Measurements from ENCODE around the gene AFAP1L1. TPM values are rescaled to one million over a fixed set of nuclear protein-coding genes. Genes with fewer than 3 reads are reported as not detected.
"Not testable (repeated sequence)": the region's sequence is repeated elsewhere in the genome, so short reads cannot be mapped to it uniquely, and the experiment has no call there.

Gene AFAP1L1
- total RNA-seq, 1 donor from 2014 or later = 3.0 TPM

- no peak for ATAC-seq
Observed at GRCh38 chr5:149375434-149375833, 103.8 kb downstream of the AFAP1L1 start.

DNA sequence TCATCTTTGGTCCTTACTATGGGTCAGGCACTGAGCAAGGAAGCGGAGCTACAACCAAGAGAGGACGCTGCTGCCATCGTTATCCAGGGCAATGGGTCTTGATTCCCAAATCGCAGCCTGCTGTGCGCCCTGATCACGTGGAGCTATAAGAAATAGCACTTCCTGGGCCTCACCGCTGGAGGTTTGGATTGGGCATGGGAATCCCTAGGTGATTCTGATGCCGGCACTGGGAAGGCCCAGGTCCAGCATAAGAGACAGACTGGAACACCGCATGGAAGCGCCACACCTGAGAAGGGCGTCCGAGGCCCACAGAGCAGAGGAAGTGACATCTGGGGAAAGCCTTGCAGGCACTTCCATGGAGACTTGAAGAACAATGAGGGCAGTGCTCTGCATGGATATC lies 104.4 kb downstream of the AFAP1L1 start:
- no peak for ATAC-seq

DNA sequence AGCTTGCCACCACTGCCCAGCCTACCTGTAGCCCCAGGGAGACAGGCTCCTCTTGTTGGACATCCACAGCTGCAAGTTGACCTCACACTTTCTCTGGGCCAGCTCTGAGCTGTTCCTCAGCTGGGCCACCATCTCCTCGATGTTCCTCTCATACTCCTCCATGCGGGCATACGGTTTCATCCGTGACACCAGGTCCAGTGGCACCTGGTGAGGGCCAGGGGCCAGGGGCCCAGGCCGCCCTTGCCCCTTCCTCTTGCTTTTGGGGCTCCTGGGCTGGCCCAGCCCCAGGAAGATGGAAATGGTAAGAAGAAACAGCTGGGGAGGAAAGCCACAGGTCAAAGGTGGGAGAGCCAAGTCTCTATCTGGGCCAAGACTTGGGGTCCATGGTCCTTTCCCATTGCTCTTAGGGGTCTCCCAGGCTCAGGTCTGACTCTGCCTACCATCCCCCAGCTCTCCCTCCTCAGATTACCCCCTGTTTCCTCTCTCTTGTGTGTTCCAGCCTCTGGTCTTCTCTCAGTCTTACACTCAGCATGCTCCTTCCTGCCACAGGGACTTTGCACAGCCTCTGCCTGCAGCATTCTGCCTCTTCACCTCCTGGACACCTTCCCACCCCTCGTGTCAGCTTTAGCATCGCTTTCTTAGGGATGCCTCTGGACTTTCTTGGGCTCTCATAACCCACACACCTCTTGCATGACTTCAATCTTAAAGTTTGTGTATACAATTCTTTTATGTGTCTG lies 105.2 kb downstream of the AFAP1L1 start:
- ATAC-seq = no peak

- ATAC-seq = no peak
Observed at GRCh38 chr5:149378241-149378820, 106.7 kb downstream of the AFAP1L1 start.

DNA sequence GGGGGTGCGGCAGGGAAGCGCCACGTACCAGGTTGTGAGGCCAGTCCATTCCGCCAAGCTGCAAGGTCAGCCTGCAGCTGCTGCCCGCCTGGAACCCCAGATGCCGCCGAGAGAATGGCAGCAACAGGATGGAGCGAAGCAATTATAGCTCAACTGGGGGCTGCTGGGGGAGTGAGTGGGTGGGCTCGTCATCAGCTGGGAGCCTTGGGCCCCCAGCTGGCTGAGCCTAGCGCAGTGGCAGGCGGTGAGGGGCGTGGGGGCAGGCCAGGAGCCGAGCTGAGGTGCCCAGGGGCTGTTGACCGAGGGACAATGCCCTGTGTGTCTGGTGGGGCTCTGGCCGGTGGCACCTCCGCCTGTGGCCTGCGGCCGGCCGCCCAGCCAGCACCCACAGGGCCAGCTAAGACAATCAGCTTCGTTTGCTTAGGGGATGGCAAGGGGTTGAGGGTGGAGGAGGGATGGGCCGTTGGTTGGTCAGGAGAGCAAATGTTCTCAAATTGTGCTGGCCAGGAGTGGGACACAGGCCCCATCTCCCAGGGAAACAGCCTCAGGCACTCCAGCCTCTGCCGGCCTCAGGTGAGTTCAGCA lies 107.6 kb downstream of the AFAP1L1 start, which contains the start of gene IL17B:
TSS of gene IL17B (minus strand) at position 116 of the 585 bp plus-strand sequence. CDS start at position 49, 67 bp downstream.
- no peak for ATAC-seq

GRCh38 chr5:149379818-149380374 lies 108.2 kb downstream of the AFAP1L1 start:
- no peak for ATAC-seq

GRCh38 chr5:149380466-149381121 lies 108.9 kb downstream of the AFAP1L1 start:
- ATAC-seq = no peak

- ATAC-seq = no peak
Observed at GRCh38 chr5:149381261-149381985, 109.8 kb downstream of the AFAP1L1 start.

DNA sequence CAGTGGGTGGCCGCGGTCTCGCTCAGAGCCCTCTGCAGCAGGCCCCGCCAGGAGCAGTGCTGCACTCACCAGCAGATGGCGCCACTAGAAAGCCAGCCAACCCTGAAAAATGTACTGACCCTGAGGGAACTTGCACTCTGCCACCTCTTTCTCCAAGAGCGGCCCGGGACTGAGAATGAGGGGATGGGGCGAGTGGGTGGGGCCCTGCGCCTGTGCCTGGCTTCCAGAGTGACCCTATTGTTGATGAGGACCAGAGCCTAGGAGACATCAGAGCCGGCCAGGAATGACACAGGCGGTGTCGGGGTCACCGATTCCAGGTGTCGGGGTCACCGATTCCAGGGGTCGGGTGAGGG lies 110.3 kb downstream of the AFAP1L1 start:
- peak; percentile 79 for ATAC-seq

DNA sequence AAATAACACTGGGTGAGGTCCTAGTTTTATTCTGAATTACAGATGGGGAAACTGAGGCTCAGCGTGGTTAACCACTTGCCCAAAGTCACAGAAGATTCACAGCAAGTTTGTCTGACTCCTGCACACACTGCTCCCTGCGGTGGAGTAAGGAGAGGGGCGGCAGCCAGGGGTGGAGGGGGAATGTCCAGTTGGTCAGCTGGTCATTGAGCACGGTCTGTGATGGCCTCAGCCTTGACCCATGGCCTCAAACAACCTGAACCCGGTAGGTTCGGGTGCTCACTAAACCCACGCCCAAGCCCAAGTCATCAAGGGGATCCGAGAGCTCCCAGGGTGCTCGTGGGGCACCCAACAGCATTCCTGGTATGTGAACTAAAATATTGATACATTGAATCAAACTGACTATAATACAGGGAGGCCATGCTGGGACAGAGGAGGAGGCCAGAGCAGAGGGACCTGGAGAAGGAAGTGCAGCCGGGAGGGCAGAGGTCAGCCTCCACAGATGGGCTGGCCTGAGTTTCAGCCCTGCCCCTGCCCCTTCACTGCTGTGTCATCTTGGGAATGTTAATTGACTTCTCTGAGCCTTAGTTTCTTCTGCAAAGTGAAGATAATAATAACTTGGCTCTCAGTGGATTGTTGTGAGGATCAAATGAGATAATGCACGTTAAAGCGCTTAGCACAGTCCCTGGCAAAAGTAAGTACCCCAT lies 111.0 kb downstream of the AFAP1L1 start:
- ATAC-seq = no peak

DNA sequence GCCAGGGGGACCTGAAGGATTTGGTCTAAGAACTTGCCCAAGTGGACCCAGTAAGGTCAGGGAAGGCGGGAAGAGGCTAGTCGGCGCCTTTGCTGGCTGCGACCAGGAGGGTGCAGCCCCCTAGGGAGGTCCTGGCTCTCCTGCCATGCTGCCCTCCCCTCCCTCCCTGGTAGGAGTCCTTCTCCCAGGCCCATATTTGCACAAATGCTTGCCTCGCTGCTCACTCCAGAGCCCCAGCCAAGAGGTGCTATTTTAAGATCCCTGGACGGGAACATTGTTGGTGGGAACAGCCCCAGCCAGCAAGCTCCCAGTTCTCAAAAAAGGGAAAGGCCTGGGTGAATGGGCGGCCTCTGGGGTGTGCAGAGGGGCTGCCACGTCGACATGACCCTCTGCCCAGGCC lies 111.7 kb downstream of the AFAP1L1 start:
- ATAC-seq = no peak

- no peak for ATAC-seq
Observed at GRCh38 chr5:149386166-149386565, 114.5 kb downstream of the AFAP1L1 start.

DNA sequence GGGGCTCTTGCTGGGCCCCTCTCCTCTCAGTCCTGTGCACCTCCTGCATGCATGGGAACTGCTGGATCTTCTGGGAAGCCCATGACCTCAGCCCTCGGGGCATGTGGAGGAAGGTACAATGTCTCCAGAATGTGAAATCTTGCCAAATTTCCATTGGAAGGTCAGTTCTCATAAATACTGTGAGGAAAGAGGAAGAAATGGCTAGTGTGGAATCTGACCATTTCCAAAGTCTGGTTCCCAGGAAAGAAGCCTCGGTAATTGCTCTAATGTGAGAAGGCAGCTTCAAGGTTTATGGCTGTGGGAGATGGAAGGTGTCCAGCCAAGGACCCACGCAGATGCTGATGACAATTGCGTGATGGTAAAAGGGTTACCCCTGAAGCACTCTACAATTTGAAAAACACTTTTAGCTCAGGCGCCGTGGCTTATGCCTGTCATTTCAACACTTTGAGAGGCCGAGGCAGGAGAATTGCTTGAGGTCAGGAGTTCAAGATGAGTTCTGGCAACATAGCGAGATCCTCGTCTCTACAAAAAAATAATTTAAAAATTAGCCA lies 115.5 kb downstream of the AFAP1L1 start:
- no peak for ATAC-seq

DNA sequence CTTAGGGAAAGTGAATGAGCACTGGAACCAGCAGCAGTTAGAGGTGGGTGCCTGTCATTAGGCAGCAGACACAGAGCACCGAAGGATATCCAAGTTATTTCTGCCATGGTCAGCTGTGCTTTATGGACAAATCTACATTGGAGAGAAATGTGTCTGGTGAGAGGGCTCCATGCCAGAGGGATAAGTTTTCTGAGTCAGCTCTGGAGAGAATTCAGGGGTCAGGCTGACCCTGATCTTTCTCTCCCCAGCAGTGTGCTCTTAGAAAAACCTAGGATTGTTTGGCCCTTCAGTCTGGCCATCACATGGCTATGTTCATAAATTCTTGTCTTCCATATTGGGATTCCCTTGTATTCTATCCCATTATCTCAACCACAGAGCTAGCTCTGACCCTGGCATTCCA lies 116.3 kb downstream of the AFAP1L1 start:
- ATAC-seq = no peak

GRCh38 chr5:149388498-149389190 lies 117.0 kb downstream of the AFAP1L1 start:
- no peak for ATAC-seq

- no peak for ATAC-seq
Observed at GRCh38 chr5:149389552-149390495, 118.2 kb downstream of the AFAP1L1 start.

- not testable (repeated sequence) for ATAC-seq
Observed at GRCh38 chr5:149391076-149391475, 119.4 kb downstream of the AFAP1L1 start.

Measured in esophagus mucosa (tissue), 1 donor.